K562 (cell line): Measurements from ENCODE around the gene ZSCAN12. TPM values are rescaled to one million over a fixed set of nuclear protein-coding genes. Genes with fewer than 3 reads are reported as not detected.

Source experiments
- BMI1 ChIP-seq: fragments of 150-350 bp; IDR thresholded peaks from 2 replicates; pipeline ENCODE4 v1.6.1; 2014; ENCODE audit warnings: low read length
- CTCF ChIP-seq, 3 experiments: IDR thresholded peaks in 2 of 3; conservative IDR thresholded peaks in 1 of 3; 2 replicates each; pipeline ENCODE4 v1.5.1; 2011 to 2012; ENCODE audit warnings: low read length in 3 of 3, mild to moderate bottlenecking in 3 of 3, control low read depth in 2 of 3, improper control_type of control experiment in 1 of 3, inconsistent platforms in 1 of 3, low read depth in 1 of 3, mixed read lengths in 1 of 3, moderate library complexity in 1 of 3; ENCODE audit not compliant: insufficient read depth in 2 of 3
- DPF2 ChIP-seq: fragments of 450-650 bp; IDR thresholded peaks from 2 replicates; pipeline ENCODE4 v1.6.1; 2016
- ETV5 ChIP-seq: sonication (generic); formaldehyde crosslinking; IDR thresholded peaks from 2 replicates; pipeline ENCODE4 v1.4.0; 2020; ENCODE audit warnings: low read depth, mild to moderate bottlenecking, missing genetic modification reagents
- FIP1L1 ChIP-seq: fragments of 200-400 bp; formaldehyde crosslinking; IDR thresholded peaks from 2 replicates; pipeline ENCODE4 v1.6.1; 2018; ENCODE audit warnings: mild to moderate bottlenecking, low read depth, low read length; ENCODE audit not compliant: poor library complexity, severe bottlenecking
- FOXA3 ChIP-seq, 2 experiments: fragments of 450-650 bp in 1 of 2; sonication (generic) in 1 of 2; formaldehyde crosslinking; IDR thresholded peaks in 1 of 2; conservative IDR thresholded peaks in 1 of 2; 2 replicates each; pipeline versions ENCODE4 v1.4.0 to v1.8.0; 2020 to 2022; ENCODE audit warnings: mild to moderate bottlenecking in 2 of 2, missing genetic modification reagents in 1 of 2
- HMG20B ChIP-seq: fragments of 250-450 bp; sonication (Bioruptor Pico); IDR thresholded peaks from 2 replicates; pipeline ENCODE4 v1.5.0; 2021; ENCODE audit warnings: mild to moderate bottlenecking
- KAT8 ChIP-seq: fragments of 450-650 bp; IDR thresholded peaks from 2 replicates; pipeline ENCODE4 v1.6.1; 2016; ENCODE audit warnings: low read depth, mild to moderate bottlenecking
- NFYB ChIP-seq: IDR thresholded peaks from 2 replicates; pipeline ENCODE4 v1.6.1; 2011; ENCODE audit warnings: mild to moderate bottlenecking, moderate library complexity; ENCODE audit not compliant: insufficient read length; ENCODE audit errors: extremely low read depth
- RFX7 ChIP-seq: fragments of 250-450 bp; sonication (Bioruptor Pico); IDR thresholded peaks from 2 replicates; pipeline ENCODE4 v1.5.1; 2021; ENCODE audit warnings: mild to moderate bottlenecking
- RHOXF2B ChIP-seq: fragments of 250-450 bp; sonication (Bioruptor Pico); conservative IDR thresholded peaks from 2 replicates; pipeline ENCODE4 v1.5.1; 2021
- SLC30A9 ChIP-seq: fragments of 250-450 bp; sonication (Bioruptor Pico); IDR thresholded peaks from 2 replicates; pipeline ENCODE4 v1.8.0; 2022; ENCODE audit warnings: mild to moderate bottlenecking, moderate library complexity
- SMAD1 ChIP-seq: fragments of 150-350 bp; IDR thresholded peaks from 2 replicates; pipeline ENCODE4 v1.6.1; 2014; ENCODE audit warnings: low read length, low read depth; ENCODE audit not compliant: partially characterized antibody
- STAT5A ChIP-seq: IDR thresholded peaks from 2 replicates; pipeline ENCODE4 v1.6.1; 2012; ENCODE audit warnings: low read length, inconsistent platforms, borderline replicate concordance
- YY1 ChIP-seq, 3 experiments: IDR thresholded peaks; 2 replicates each; pipeline ENCODE4 v1.6.1; 2011; ENCODE audit warnings: low read length in 2 of 3, mild to moderate bottlenecking in 2 of 3, moderate library complexity in 2 of 3, borderline replicate concordance in 1 of 3, control low read depth in 1 of 3, low read depth in 1 of 3; ENCODE audit not compliant: insufficient read depth in 3 of 3, insufficient replicate concordance in 2 of 3, control insufficient read depth in 1 of 3, insufficient read length in 1 of 3; ENCODE audit errors: extremely low read depth in 1 of 3
- ZBTB8A ChIP-seq: fragments of 450-650 bp; IDR thresholded peaks from 2 replicates; pipeline ENCODE4 v1.6.1; 2018; ENCODE audit warnings: mild to moderate bottlenecking, moderate library complexity; ENCODE audit not compliant: partially characterized antibody
- ZNF197 ChIP-seq: fragments of 200-800 bp; sonication (Bioruptor generic); IDR thresholded peaks from 2 replicates; pipeline ENCODE4 v1.6.1; 2016; ENCODE audit warnings: low read depth, missing genetic modification characterization, missing compliant biosample characterization
- ZNF232 ChIP-seq: sonication (generic); formaldehyde crosslinking; IDR thresholded peaks from 2 replicates; pipeline ENCODE4 v1.8.0; 2022; ENCODE audit warnings: mild to moderate bottlenecking, missing genetic modification reagents
- ZNF24 ChIP-seq: fragments of 450-650 bp; IDR thresholded peaks from 2 replicates; pipeline ENCODE4 v1.6.1; 2016
- ZNF274 ChIP-seq: IDR thresholded peaks from 2 replicates; pipeline ENCODE4 v1.6.1; 2011; ENCODE audit warnings: low read depth, mild to moderate bottlenecking, low read length, moderate library complexity, borderline replicate concordance
- ZNF398 ChIP-seq: fragments of 250-450 bp; sonication (Bioruptor Pico); IDR thresholded peaks from 2 replicates; pipeline ENCODE4 v1.8.0; 2021; ENCODE audit warnings: moderate library complexity, mild to moderate bottlenecking, inconsistent platforms
- ZNF586 ChIP-seq: fragments of 450-650 bp; formaldehyde crosslinking; conservative IDR thresholded peaks from 2 replicates; pipeline ENCODE4 v1.4.0; 2020; ENCODE audit warnings: mild to moderate bottlenecking, moderate library complexity
- polyA plus RNA-seq, 8 experiments: library from polyadenylated mRNA; depleted of rRNA in 4 of 8; stranded (reverse) in 5 of 8; unstranded in 3 of 8; fragments of >200 nt; fragmentation: Nextera tagmentation in 2 of 8; fragmentation: Illumina TruSeq in 1 of 8; extraction: Ambion mirVana in 2 of 8; extraction: Trizol in 1 of 8; gene quantifications; 2 replicates each; pipeline versions ENCODE4 v1.2.1 to v1.2.3, GENCODE V29; 2011 to 2014; ENCODE audit warnings: inconsistent platforms in 1 of 8, missing spikeins in 1 of 8
- total RNA-seq, 7 experiments: library from RNA; depleted of rRNA in 6 of 7; stranded (reverse); fragments of >200 nt in 6 of 7; fragmentation: Illumina TruSeq in 2 of 7; extraction: Trizol in 2 of 7; gene quantifications; 2 replicates each; pipeline versions ENCODE4 v1.2.1 to v1.2.3, GENCODE V29; 2011 to 2021; ENCODE audit warnings: low replicate concordance in 1 of 7
- TF ChIP-seq, protein P1 (sequence below): fragments of 450-650 bp; IDR thresholded peaks from 2 replicates; pipeline ENCODE4 v1.6.1; 2016; ENCODE audit warnings: borderline replicate concordance

The ZSCAN12 gene
- total and polyA plus RNA-seq, 9 of the 15 experiments (the other 6 are each of a cell fraction or from before 2014, with no cell fraction given), result 2.5 to 19.6 (median 12.5) TPM

- peak in 1 of 3 experiments; percentile 70 for TF ChIP-seq YY1 (IDR thresholded peaks at IDR 0.05; ENCODE audit: borderline replicate concordance in 1 of 3, control insufficient read depth in 1 of 3, extremely low read depth in 1 of 3, insufficient read depth in 3 of 3, insufficient read length in 1 of 3, insufficient replicate concordance in 2 of 3, low read depth in 1 of 3, low read length in 2 of 3)
- no peak for TF ChIP-seq CTCF (IDR thresholded peaks at IDR 0.05 in 2 of 3, conservative IDR thresholded peaks at IDR 0.05 in 1 of 3; ENCODE audit: insufficient read depth in 2 of 3, low read depth in 1 of 3, low read length in 3 of 3)
- TF ChIP-seq ZNF274, result no peak
- no peak for TF ChIP-seq STAT5A
- no peak for TF ChIP-seq SLC30A9 (CRISPR knock-in tag)
- TF ChIP-seq FIP1L1, result no peak
- TF ChIP-seq ZNF586 (CRISPR knock-in tag), result no peak
- TF ChIP-seq RFX7 (CRISPR knock-in tag), result no peak
- TF ChIP-seq ZNF232 (CRISPR knock-in tag), result no peak
- TF ChIP-seq DPF2, result peak; percentile 70
- TF ChIP-seq NFYB, result no peak
- no peak for TF ChIP-seq HMG20B (CRISPR knock-in tag)
- TF ChIP-seq ZBTB8A, result no peak
- no peak for TF ChIP-seq ZNF398 (CRISPR knock-in tag)
- no peak for TF ChIP-seq BMI1
- TF ChIP-seq FOXA3 (CRISPR knock-in tag; conservative IDR thresholded peaks at IDR 0.05 in 1 of 2, IDR thresholded peaks at IDR 0.05 in 1 of 2), result 0 out of 4 replicates have a peak, but pooled peaks have one; percentile 37 to 57
- TF ChIP-seq ETV5 (CRISPR knock-in tag), result no peak
- TF ChIP-seq SMAD1, result no peak
- TF ChIP-seq ZNF24, result no peak
- TF ChIP-seq RHOXF2B (CRISPR knock-in tag), result no peak
- TF ChIP-seq, protein P1, sequence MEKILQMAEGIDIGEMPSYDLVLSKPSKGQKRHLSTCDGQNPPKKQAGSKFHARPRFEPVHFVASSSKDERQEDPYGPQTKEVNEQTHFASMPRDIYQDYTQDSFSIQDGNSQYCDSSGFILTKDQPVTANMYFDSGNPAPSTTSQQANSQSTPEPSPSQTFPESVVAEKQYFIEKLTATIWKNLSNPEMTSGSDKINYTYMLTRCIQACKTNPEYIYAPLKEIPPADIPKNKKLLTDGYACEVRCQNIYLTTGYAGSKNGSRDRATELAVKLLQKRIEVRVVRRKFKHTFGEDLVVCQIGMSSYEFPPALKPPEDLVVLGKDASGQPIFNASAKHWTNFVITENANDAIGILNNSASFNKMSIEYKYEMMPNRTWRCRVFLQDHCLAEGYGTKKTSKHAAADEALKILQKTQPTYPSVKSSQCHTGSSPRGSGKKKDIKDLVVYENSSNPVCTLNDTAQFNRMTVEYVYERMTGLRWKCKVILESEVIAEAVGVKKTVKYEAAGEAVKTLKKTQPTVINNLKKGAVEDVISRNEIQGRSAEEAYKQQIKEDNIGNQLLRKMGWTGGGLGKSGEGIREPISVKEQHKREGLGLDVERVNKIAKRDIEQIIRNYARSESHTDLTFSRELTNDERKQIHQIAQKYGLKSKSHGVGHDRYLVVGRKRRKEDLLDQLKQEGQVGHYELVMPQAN, result no peak
- TF ChIP-seq KAT8, result no peak
- no peak for TF ChIP-seq ZNF197 (CRISPR knock-in tag)
Measured at GRCh38 chr6:28357036-28357435, 42.5 kb downstream of the ZSCAN12 start (continued).
